ENCODE measurements around the gene ENTREP3.
"Not testable (repeated sequence)": the region's sequence is repeated elsewhere in the genome, so short reads cannot be mapped to it uniquely, and the experiment has no call there.

Gene ENTREP3

GRCh38 chr1:155247667-155248553 lies 7.4 kb downstream of the ENTREP3 start:
- ATAC-seq (no peak), DNase-seq (no peak)
- H3K27ac Mint-ChIP-seq, result no peak overlapping the region
- peaks cover 4% of the 10 kb centered on the region for H3K9me3 Mint-ChIP-seq
- H3K4me3 Mint-ChIP-seq, result no peak overlapping the region
- peaks cover 5% of the 10 kb centered on the region for H3K36me3 Mint-ChIP-seq (ENCODE audit: low read depth)
- H3K4me1 Mint-ChIP-seq, result peaks cover 29% of the 10 kb centered on the region
- H3K27me3 Mint-ChIP-seq, result peaks cover 3% of the 10 kb centered on the region

DNA sequence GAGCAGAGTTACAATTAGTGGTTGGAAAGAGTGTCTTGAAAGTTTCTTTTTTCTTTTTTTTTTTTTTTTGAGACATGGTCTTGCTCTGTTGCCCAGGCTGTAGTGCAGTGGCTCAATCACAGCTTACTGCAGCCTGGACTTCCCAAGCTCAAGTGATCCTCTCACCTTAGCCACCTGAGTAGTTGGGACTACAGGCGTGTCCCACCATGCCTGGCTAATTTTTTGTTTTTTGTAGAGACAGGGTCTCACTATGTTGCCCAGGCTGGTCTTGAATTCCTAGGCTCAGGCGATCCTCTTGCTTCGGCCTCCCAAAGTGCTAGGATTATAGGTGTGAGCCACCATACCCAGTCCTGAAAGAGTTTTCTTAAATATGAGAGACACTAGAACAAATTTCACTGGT lies 8.5 kb downstream of the ENTREP3 start:
- not testable (repeated sequence) for ATAC-seq; DNase-seq; H3K27me3 Mint-ChIP-seq; H3K36me3 Mint-ChIP-seq (ENCODE audit: low read depth); H3K9me3 Mint-ChIP-seq; H3K27ac Mint-ChIP-seq; H3K4me3 Mint-ChIP-seq
- H3K4me1 Mint-ChIP-seq, result peaks cover 40% of the 10 kb centered on the region

GRCh38 chr1:155245163-155245524 lies 10.1 kb downstream of the ENTREP3 start:
- Mint-ChIP-seq H3K4me1 (peaks cover 51% of the 10 kb centered on the region), H3K36me3 (ENCODE audit: low read depth) (peaks cover 7% of the 10 kb centered on the region), H3K27me3 (peaks cover 3% of the 10 kb centered on the region), H3K4me3 (peak overlapping the region; percentile 81), H3K27ac (peak overlapping the region; percentile 98), H3K9me3 (peaks cover 4% of the 10 kb centered on the region)
- DNase-seq (no peak), ATAC-seq (no peak)

DNA sequence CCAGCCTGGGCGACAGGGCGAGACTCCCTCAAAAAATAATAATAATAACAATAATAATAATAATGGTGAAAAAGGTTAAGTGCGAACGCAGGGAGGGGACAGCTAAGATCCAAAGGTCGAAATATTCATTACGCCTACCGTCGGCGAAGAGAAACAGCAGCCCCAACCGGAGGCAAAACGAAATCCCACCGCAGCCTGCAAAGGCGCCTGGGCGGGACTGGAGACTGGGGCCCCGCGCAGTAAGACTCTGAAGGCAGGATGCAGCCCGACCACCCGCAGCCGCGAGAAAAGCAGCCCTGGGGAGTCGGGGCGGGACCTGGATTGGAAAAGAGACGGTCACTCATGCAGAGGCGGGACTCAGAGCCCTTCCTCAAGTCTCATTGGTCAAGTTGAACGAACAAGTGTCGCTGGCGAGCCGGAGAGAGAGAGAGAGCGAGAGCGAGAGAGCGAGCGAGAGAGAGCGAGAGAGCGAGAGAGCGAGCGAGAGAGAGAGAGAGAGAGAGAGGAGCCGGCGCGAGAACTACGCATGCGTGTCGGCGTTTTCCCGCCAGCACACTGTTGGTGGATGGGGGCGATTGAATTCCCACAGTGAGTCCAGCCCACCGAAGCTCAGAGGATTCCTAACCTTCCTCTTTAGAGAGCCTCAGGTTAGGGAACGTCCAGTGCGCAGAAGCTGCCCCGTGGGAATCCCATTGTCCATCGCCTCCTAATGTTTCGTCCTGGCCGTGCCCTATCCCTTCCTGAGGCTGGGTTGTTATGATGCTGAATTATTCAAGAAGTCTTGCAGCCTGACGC lies 10.7 kb downstream of the ENTREP3 start:
- peaks cover 48% of the 10 kb centered on the region for H3K4me1 Mint-ChIP-seq

GRCh38 chr1:155242805-155243358 lies 12.4 kb downstream of the ENTREP3 start:
- peaks cover 4% of the 10 kb centered on the region for H3K9me3 Mint-ChIP-seq
- DNase-seq (no peak), ATAC-seq (no peak)
- H3K4me3 Mint-ChIP-seq, result peak overlapping the region; percentile 81
- H3K4me1 Mint-ChIP-seq, result peaks cover 48% of the 10 kb centered on the region
- peaks cover 3% of the 10 kb centered on the region for H3K27me3 Mint-ChIP-seq
- peaks cover 9% of the 10 kb centered on the region for H3K36me3 Mint-ChIP-seq (ENCODE audit: low read depth)
- H3K27ac Mint-ChIP-seq, result peak overlapping the region; percentile 86

More for the DNA sequence above, 10.7 kb downstream of the ENTREP3 start:
- Mint-ChIP-seq H3K36me3 (ENCODE audit: low read depth) (peaks cover 7% of the 10 kb centered on the region), H3K27me3 (peaks cover 3% of the 10 kb centered on the region), H3K9me3 (peaks cover 4% of the 10 kb centered on the region), H3K27ac (peak overlapping the region; percentile 98), H3K4me3 (peak overlapping the region; percentile 81)
- ATAC-seq (peak; percentile 96), DNase-seq (peak; percentile 96)

GRCh38 chr1:155241841-155242264 lies 13.4 kb downstream of the ENTREP3 start:
- peak overlapping the region; percentile 82 for H3K4me3 Mint-ChIP-seq
- peaks cover 9% of the 10 kb centered on the region for H3K36me3 Mint-ChIP-seq (ENCODE audit: low read depth)
- peaks cover 48% of the 10 kb centered on the region for H3K4me1 Mint-ChIP-seq
- DNase-seq (no peak), ATAC-seq (no peak)
- H3K27me3 Mint-ChIP-seq, result peaks cover 3% of the 10 kb centered on the region
- peak overlapping the region; percentile 88 for H3K27ac Mint-ChIP-seq
- H3K9me3 Mint-ChIP-seq, result peaks cover 4% of the 10 kb centered on the region

- peaks cover 4% of the 10 kb centered on the region for H3K9me3 Mint-ChIP-seq
- ATAC-seq, result peak; percentile 48
- peaks cover 11% of the 10 kb centered on the region for H3K36me3 Mint-ChIP-seq (ENCODE audit: low read depth)
- H3K27me3 Mint-ChIP-seq, result peaks cover 3% of the 10 kb centered on the region
- DNase-seq, result peak; percentile 66
- H3K27ac Mint-ChIP-seq, result peak overlapping the region; percentile 88
- H3K4me3 Mint-ChIP-seq, result peak overlapping the region; percentile 82
- peaks cover 48% of the 10 kb centered on the region for H3K4me1 Mint-ChIP-seq
Observed at GRCh38 chr1:155241069-155241679, 14.1 kb downstream of the ENTREP3 start.

DNA sequence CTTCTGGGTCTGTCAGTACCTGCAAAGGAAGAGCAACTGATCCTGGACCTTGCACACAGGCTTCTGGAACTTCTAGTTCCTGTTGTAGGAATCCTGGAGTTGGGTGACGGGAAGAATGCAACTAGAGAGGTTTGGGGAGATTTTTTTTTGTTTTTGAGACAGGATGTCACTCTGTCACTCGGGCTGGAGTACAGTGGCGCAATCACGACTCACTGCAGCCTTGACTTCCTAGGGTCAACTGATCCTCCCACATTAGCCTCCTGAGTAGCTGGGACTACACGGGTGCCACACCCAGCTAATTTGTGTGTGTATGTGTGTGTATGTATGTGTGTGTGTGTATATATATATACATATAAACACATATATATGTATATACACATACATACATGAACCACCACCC lies 18.8 kb downstream of the ENTREP3 start:
- Mint-ChIP-seq H3K9me3 (no peaks in the 10 kb centered on the region), H3K4me3 (no peak overlapping the region), H3K4me1 (peaks cover 13% of the 10 kb centered on the region), H3K27ac (no peak overlapping the region), H3K36me3 (ENCODE audit: low read depth) (peaks cover 13% of the 10 kb centered on the region), H3K27me3 (no peaks in the 10 kb centered on the region)
- DNase-seq (no peak), ATAC-seq (no peak)

- not testable (repeated sequence) for ATAC-seq, H3K27ac Mint-ChIP-seq
Observed at GRCh38 chr1:155235375-155235774, 19.9 kb downstream of the ENTREP3 start.

DNA sequence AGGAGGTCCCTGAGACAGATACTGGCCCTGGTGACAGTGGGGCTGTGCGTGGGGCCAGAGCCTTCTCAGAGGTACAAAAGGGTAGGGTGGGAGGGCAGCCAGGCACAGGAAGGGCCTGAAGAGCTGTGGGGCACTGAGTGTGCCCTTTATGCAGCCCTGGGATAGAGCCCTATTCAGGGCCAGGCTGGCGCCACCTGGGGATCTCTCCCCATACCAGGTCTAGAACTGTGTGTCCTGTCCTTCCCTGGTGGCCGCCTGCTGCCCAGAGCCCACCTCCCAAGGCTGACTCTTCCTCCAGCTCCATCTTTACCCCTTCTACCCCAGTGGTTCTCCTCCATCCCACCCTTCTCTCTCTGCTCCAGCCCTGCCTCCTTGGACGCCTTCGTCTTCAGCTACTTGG lies 21.8 kb downstream of the ENTREP3 start:
- not testable (repeated sequence) for H3K9me3 Mint-ChIP-seq, ATAC-seq

More at GRCh38 chr1:155235375-155235774, 19.9 kb downstream of the ENTREP3 start:
- H3K4me3 Mint-ChIP-seq, DNase-seq, H3K4me1 Mint-ChIP-seq, H3K27me3 Mint-ChIP-seq, H3K9me3 Mint-ChIP-seq: not testable (repeated sequence)
- peaks cover 11% of the 10 kb centered on the region for H3K36me3 Mint-ChIP-seq (ENCODE audit: low read depth)

GRCh38 chr1:155232001-155232978 lies 23.0 kb downstream of the ENTREP3 start:
- not testable (repeated sequence) for H3K4me3 Mint-ChIP-seq; H3K27me3 Mint-ChIP-seq; ATAC-seq; DNase-seq; H3K9me3 Mint-ChIP-seq; H3K36me3 Mint-ChIP-seq (ENCODE audit: low read depth); H3K27ac Mint-ChIP-seq
- peaks cover 15% of the 10 kb centered on the region for H3K4me1 Mint-ChIP-seq

More for the DNA sequence above, 21.8 kb downstream of the ENTREP3 start:
- H3K4me3 Mint-ChIP-seq; H3K27ac Mint-ChIP-seq; H3K4me1 Mint-ChIP-seq; DNase-seq; H3K27me3 Mint-ChIP-seq; H3K36me3 Mint-ChIP-seq (ENCODE audit: low read depth): not testable (repeated sequence)

GRCh38 chr1:155231302-155231701 lies 24.0 kb downstream of the ENTREP3 start:
- H3K36me3 Mint-ChIP-seq (ENCODE audit: low read depth); H3K27ac Mint-ChIP-seq; ATAC-seq: not testable (repeated sequence)

DNA sequence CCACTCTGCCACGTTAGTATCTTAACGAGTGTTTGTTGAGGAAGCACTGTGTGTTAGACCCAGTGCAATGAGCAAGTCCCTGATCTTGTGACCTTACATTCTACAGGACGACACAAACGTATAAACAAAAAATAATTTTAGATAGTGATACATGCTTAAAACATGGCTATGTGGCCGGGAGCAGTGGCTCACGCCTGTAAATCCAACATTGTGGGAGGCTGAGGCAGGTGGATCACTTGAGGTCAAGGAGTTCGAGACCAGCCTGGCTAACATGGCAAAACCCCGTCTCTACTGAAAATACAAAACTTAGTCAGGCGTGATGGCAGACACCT lies 27.2 kb downstream of the ENTREP3 start:
- H3K27me3 Mint-ChIP-seq, result no peaks in the 10 kb centered on the region
- DNase-seq, result no peak
- no peaks in the 10 kb centered on the region for H3K9me3 Mint-ChIP-seq
- ATAC-seq, result no peak
- H3K36me3 Mint-ChIP-seq (ENCODE audit: low read depth), result peaks cover 12% of the 10 kb centered on the region
- H3K4me1 Mint-ChIP-seq, result peaks cover 38% of the 10 kb centered on the region
- H3K27ac Mint-ChIP-seq, result peak overlapping the region; percentile 89
- peak overlapping the region; percentile 95 for H3K4me3 Mint-ChIP-seq

More at GRCh38 chr1:155231302-155231701, 24.0 kb downstream of the ENTREP3 start:
- not testable (repeated sequence) for DNase-seq, H3K4me3 Mint-ChIP-seq, H3K9me3 Mint-ChIP-seq, H3K27me3 Mint-ChIP-seq
- peaks cover 18% of the 10 kb centered on the region for H3K4me1 Mint-ChIP-seq
